HG02981 (cell line): Measurements from ENCODE around the gene CCM2L.
"Not testable (repeated sequence)": the region's sequence is repeated elsewhere in the genome, so short reads cannot be mapped to it uniquely, and the experiment has no call there.

Source experiments
- ATAC-seq: cut with Tn5 transposase; IDR thresholded peaks from one replicate; pipeline ENCODE4 v1.9.1; 2021; ENCODE audit warnings: mild to moderate bottlenecking, moderate library complexity; ENCODE audit not compliant: unreplicated experiment

The CCM2L gene

GRCh38 chr20:32028647-32029372 is 18.6 kb downstream of the CCM2L start:
- no peak for ATAC-seq

DNA sequence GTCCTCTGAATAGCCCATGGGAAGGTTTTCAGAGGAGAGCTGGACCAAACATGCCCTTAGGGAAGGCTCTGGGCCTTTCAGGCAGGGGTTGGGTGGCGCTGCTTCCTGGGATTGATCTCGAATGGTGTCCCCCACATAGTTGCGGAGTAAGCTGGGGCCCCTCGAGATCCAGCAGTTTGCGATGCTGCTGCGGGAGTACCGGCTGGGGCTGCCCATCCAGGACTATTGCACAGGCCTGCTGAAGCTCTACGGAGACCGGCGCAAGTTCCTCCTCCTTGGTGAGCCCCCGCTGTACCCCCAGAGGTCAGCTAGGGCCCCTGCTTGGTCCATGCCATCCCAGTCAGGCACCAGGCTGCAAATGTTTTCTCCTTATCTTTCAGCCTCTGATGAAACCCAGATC is 19.3 kb downstream of the CCM2L start:
- ATAC-seq = no peak

- ATAC-seq = no peak
Measured at GRCh38 chr20:32031007-32031958, 21.0 kb downstream of the CCM2L start.

GRCh38 chr20:32033316-32033715 is 23.1 kb downstream of the CCM2L start:
- no peak for ATAC-seq

- not testable (repeated sequence) for ATAC-seq
Measured at GRCh38 chr20:32033721-32034120, 23.5 kb downstream of the CCM2L start.

DNA sequence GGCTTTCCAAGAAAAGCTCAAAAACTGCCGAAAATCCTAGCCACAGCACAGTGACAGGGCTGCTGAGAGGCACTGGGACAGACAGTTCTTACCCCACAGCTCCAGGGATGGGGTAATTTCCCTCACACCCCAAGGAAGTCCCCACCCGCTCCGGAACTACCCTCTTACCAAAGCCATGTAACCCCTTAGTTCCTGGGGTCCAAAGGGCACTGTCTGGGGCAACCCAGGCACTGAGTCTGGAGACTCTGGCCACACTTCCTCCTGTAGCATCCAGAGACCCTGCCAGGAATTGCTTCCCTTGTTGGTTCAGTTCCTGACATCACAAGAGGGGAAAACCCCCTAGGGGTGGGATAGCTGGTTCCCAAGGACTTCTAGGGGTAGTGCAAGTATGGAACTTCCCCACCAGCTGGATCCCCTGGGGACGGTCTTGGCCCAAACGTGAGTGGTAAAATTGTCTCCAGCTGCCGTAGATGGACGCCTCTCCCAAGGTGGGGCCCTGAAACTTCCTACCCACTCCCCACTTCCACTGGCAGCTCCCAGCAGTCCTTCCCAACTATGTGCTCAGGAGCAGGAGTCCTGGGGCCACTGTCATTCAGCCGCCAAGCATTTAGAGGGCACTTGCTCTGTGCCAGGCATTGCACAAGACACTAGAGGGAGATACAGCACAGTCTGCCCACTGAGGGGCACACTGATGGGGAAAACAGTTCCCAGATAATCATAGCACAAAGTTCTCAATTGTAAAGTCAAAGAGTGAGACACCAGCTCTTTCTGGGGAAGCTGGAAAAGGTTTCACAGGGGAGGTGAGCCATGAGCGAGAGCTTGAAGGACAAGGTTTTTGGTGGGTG is 24.6 kb downstream of the CCM2L start:
- no peak for ATAC-seq

DNA sequence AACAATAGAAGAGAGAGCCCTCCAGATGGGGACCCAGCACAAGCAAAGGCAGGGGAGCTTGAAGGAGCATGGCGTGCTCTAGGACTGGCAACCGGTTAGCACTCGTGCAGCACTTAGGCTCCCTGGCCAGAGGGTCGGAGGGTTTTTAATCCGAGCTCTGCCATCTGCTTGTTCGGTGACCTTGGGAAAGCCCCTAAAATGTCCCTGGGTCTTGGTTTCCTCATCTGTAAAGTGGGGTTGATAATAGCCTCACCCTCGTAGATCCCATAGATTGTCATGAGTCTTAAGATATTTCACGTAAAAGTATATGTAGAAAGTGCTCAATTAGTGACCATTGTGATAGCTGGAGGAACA is 25.2 kb downstream of the CCM2L start:
- ATAC-seq = no peak

DNA sequence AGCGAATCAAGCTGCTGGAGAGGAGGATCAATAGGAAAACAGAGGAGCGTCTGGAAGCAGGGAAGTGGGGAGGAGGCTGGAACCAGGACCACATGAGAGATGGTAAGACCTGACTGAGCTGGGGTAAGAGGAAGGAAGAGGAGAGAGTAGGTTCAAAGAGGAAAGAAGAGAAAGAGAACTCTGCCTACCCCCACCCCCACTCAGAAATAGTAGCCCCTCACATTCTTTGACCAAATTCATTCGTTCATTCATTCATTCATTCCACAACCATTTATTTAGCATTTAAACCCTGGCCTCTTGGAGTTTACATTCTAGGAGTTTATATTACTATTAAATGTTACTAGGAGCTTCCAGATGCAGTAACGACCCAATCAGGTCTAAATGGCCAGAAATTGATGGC is 26.0 kb downstream of the CCM2L start:
- ATAC-seq = no peak

GRCh38 chr20:32036716-32037485 is 26.7 kb downstream of the CCM2L start:
- no peak for ATAC-seq

DNA sequence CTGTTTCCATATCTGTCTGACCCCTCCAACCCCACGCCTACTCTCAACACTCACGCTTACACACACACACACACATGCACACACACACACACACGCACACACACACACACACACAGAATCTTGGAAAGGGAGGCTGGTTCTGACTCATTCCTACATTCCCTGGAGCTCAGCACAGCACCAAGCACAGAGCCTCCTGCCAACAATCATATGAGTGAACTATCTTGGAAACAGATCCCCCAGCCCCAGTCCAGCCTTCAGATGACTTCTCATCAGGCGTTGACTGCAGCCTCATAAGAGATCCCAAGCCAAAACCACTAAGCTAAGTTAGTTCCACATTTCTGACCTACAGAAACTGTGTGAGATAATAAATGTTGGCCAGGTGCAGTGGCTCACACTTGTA is 27.7 kb downstream of the CCM2L start:
- ATAC-seq = no peak

GRCh38 chr20:32040142-32040953 is 30.1 kb downstream of the CCM2L start:
- no peak for ATAC-seq

- no peak for ATAC-seq
Measured at GRCh38 chr20:32045999-32046398, 35.8 kb downstream of the CCM2L start.

GRCh38 chr20:32050324-32050841 is 40.1 kb downstream of the CCM2L start:
- no peak for ATAC-seq

- ATAC-seq = no peak
Measured at GRCh38 chr20:32050851-32051556, 40.8 kb downstream of the CCM2L start.

DNA sequence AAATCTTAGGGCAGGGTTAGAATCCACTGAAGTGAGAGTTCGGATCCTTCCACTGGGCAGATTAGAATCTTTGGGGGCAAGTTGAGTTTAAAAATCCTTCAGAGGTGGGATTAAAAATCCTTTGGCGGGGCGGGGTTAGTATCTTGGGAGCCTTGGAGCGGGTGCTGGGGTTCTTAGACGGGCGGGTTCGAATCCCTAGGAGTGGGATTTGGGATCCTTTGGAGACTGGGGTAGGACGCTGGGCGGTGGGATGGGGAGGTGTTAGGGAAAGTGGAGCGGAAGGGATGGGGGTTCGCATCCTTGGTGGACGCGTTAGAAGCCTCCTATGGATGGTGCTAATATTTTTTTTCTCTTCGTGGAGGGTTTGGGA is 41.5 kb downstream of the CCM2L start:
- ATAC-seq = no peak

- ATAC-seq = no peak
Measured at GRCh38 chr20:32052090-32052777, 42.0 kb downstream of the CCM2L start, which contains the start of gene HCK. TSS of gene HCK (plus strand) at chr20:32052242.

GRCh38 chr20:32052778-32053362 is 42.6 kb downstream of the CCM2L start:
- no peak for ATAC-seq

DNA sequence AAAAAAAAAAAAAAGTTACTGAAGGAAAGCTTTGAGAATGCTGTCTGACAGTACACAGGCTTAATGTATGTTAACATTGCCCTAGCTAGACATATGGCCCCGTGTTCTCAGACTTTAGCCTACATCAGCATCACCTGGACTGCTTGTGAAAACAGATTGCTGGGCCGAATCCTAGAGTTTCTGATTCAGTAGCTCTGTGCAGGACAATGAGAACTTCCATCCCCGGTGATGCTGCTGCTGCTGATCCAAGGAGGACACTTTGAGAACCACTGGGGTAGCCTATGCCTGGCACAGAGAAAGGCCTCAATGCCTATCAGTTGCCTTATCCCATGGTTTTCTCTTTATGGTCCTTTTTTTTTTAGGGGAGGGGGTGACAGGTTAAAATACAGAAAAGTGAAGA is 43.4 kb downstream of the CCM2L start:
- no peak for ATAC-seq
